A549 (cell line): Measurements from ENCODE around the gene PTPRJ.

ENCODE experiments used
- CTCF ChIP-seq: fragments of >200 bp; sonication (Bioruptor Twin); formaldehyde crosslinking; IDR thresholded peaks from 3 replicates; pipeline ENCODE4 v1.5.1; 2016
- KDM1A ChIP-seq: fragments of 200-600 bp; sonication (generic); IDR thresholded peaks from 2 replicates; pipeline ENCODE4 v1.6.1; 2016; ENCODE audit warnings: low read depth, mild to moderate bottlenecking
- MYC ChIP-seq: IDR thresholded peaks from 2 replicates; pipeline ENCODE4 v1.6.1; 2012; ENCODE audit warnings: mild to moderate bottlenecking, inconsistent platforms, low read length, improper control_type of control experiment, borderline replicate concordance
- RAD21 ChIP-seq, 2 experiments: fragments of >200 bp in 1 of 2; sonication (Bioruptor Twin) in 1 of 2; formaldehyde crosslinking in 1 of 2; IDR thresholded peaks in 1 of 2; conservative IDR thresholded peaks in 1 of 2; 2 replicates in 1 of 2; 3 replicates in 1 of 2; pipeline ENCODE4 v1.6.1; 2012 to 2018; ENCODE audit warnings: inconsistent platforms in 1 of 2
- REST ChIP-seq: fragments of 200-600 bp; sonication (generic); IDR thresholded peaks from 2 replicates; pipeline ENCODE4 v1.6.1; 2016; ENCODE audit warnings: antibody characterized with exemption, mild to moderate bottlenecking, moderate library complexity
- USF2 ChIP-seq: fragments of 450-650 bp; IDR thresholded peaks from 2 replicates; pipeline ENCODE4 v1.6.1; 2014; ENCODE audit warnings: antibody characterized with exemption

DNA sequence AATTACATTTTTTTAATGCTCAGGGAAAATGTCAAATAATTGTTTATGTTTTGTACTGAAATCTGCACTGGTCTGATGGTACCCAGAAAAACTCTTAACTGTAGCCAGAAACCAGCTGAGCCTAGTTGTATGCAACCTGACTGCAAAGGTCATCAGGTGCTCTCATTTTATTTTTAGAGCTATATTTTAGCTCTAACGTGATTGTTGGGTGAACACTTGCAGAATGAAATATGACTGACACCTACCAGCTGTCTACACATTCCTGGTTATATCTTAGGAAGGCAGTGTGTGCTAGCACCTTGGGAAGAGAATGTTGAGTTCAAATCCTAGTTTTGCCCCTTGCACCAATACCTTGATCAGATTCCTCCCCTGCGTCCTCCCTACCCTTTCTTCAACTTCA is 23.6 kb downstream of the PTPRJ start:
- TF ChIP-seq REST, result no peak
- TF ChIP-seq USF2, result no peak
- no peak for TF ChIP-seq CTCF
- TF ChIP-seq RAD21 (conservative IDR thresholded peaks at IDR 0.05 in 1 of 2, IDR thresholded peaks at IDR 0.05 in 1 of 2), result no peak
- no peak for TF ChIP-seq MYC
- TF ChIP-seq KDM1A, result no peak
